GM18861 (cell line): ENCODE results near the gene SCGB1D2.

Experiments
- ATAC-seq: cut with Tn5 transposase; IDR thresholded peaks from one replicate; pipeline ENCODE4 v1.9.1; 2021; ENCODE audit not compliant: unreplicated experiment

Gene SCGB1D2

GRCh38 chr11:62256281-62256680 is 14.2 kb downstream of the SCGB1D2 start:
- ATAC-seq, result no peak

- ATAC-seq, result no peak
Observed at GRCh38 chr11:62260261-62260953, 18.4 kb downstream of the SCGB1D2 start.

DNA sequence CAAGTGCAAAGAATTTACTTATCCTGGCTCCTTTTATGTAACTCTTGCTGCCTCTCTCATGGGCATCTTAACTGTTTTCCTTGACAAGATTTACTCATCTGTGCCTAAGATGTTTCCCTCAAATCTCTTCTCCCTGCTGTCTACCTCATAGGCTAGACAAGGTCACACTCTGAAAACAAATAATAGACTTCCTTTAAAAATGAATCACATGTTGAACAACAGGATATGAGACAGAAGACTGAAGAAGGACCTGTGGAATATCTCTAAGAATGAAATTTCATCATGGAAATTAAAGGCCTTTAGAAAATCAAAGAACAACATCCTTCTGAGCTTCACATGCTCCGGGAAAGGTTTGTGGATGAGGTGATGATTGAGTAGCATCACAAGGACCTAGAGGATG is 22.0 kb downstream of the SCGB1D2 start:
- no peak for ATAC-seq

- no peak for ATAC-seq
Observed at GRCh38 chr11:62266558-62266957, 24.5 kb downstream of the SCGB1D2 start.

GRCh38 chr11:62267050-62267449 is 25.0 kb downstream of the SCGB1D2 start:
- ATAC-seq, result no peak

DNA sequence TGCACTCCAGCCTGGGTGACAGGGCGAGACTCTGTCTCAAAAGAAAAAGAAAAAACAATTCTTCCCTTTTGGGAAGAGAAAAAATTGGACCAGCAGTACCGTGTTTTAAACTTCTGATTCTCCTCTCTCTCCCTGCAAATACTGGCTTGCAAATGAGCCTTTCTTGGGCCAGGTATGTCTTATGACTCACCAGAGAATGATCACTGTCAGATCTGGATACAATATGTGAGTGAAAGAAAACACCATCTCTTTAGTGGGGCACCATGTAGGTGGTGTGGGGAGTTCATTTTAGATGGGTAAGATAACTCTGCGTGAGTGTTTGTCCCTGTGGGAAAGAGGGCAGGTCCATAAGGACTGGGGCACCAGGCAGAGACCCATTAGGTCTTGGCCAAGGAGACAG is 25.5 kb downstream of the SCGB1D2 start:
- no peak for ATAC-seq

GRCh38 chr11:62269654-62270278 is 27.7 kb downstream of the SCGB1D2 start, which contains the start of gene SCGB2A2:
TSS of gene SCGB2A2 (plus strand) at chr11:62270158. CDS start at chr11:62270217, 59 bp downstream.
- ATAC-seq, result no peak

GRCh38 chr11:62273284-62273683 is 31.2 kb downstream of the SCGB1D2 start:
- no peak for ATAC-seq

- no peak for ATAC-seq
Observed at GRCh38 chr11:62273789-62274275, 31.8 kb downstream of the SCGB1D2 start.

- ATAC-seq, result no peak
Observed at GRCh38 chr11:62280452-62280851, 38.4 kb downstream of the SCGB1D2 start.
